22Rv1 (cell line): ENCODE results near the gene ZNF574.

ENCODE experiments used
- H3K27ac ChIP-seq: fragments of 450-650 bp; 2 replicates; pipeline ENCODE4 v1.5.1; 2017
- CTCF ChIP-seq: fragments of 450-650 bp; IDR thresholded peaks from 2 replicates; pipeline ENCODE4 v1.5.1; 2017; ENCODE audit warnings: mild to moderate bottlenecking
- ZFX ChIP-seq: fragments of 450-650 bp; IDR thresholded peaks from 2 replicates; pipeline ENCODE4 v1.6.1; 2017; ENCODE audit warnings: antibody characterized with exemption, borderline replicate concordance

Gene ZNF574

GRCh38 chr19:42102877-42103276 is 26.9 kb downstream of the ZNF574 start:
- TF ChIP-seq ZFX, result no peak
- no peak for TF ChIP-seq CTCF
- no peak overlapping the region for H3K27ac ChIP-seq

- TF ChIP-seq CTCF (no peak), ZFX (no peak)
- H3K27ac ChIP-seq, result no peak overlapping the region
Observed at GRCh38 chr19:42105368-42105767, 29.4 kb downstream of the ZNF574 start.

- no peak overlapping the region for H3K27ac ChIP-seq
- no peak for TF ChIP-seq ZFX
- TF ChIP-seq CTCF, result peak; percentile 99
Observed at GRCh38 chr19:42108527-42109389, 32.8 kb downstream of the ZNF574 start.

- H3K27ac ChIP-seq, result no peak overlapping the region
- no peak for TF ChIP-seq CTCF
- no peak for TF ChIP-seq ZFX
Observed at GRCh38 chr19:42109896-42110295, 33.9 kb downstream of the ZNF574 start.

GRCh38 chr19:42110658-42111057 is 34.7 kb downstream of the ZNF574 start:
- TF ChIP-seq CTCF (no peak), ZFX (no peak)
- no peak overlapping the region for H3K27ac ChIP-seq

GRCh38 chr19:42111384-42111783 is 35.4 kb downstream of the ZNF574 start:
- TF ChIP-seq CTCF (no peak), ZFX (no peak)
- no peak overlapping the region for H3K27ac ChIP-seq

- no peak for TF ChIP-seq ZFX
- no peak for TF ChIP-seq CTCF
- H3K27ac ChIP-seq, result no peak overlapping the region
Observed at GRCh38 chr19:42111811-42112210, 35.8 kb downstream of the ZNF574 start.
